ENCODE measurements around the gene ABCG1.

GRCh38 chr21:42308914-42309752 is 90.2 kb downstream of the ABCG1 start:
- TF ChIP-seq CTCF (IDR thresholded peaks at IDR 0.05) (no peak), EP300 (IDR thresholded peaks at IDR 0.05) (no peak), POLR2AphosphoS5 (IDR thresholded peaks at IDR 0.05) (no peak), POLR2A (IDR thresholded peaks at IDR 0.05) (no peak)
